IPS DF 6.9 (cell line): ENCODE results near the gene NF2.

ENCODE experiments used
- DNase-seq: peaks from one replicate; pipeline ENCODE4 v3.0.0-alpha.2; 2013; ENCODE audit warnings: low read depth, low spot score
- H3K27ac ChIP-seq: one replicate; pipeline ENCODE4 v1.5.1; 2013; ENCODE audit warnings: low read length, control low read depth
- H3K27me3 ChIP-seq: 2 replicates; pipeline ENCODE4 v1.6.1; 2013; ENCODE audit warnings: mild to moderate bottlenecking, low read length; ENCODE audit not compliant: control insufficient read depth, insufficient read depth
- H3K36me3 ChIP-seq: 2 replicates; pipeline ENCODE4 v1.6.1; 2013; ENCODE audit warnings: low read length; ENCODE audit not compliant: control insufficient read depth, insufficient read depth
- H3K4me1 ChIP-seq: 2 replicates; pipeline ENCODE4 v1.6.1; 2013; ENCODE audit warnings: low read length; ENCODE audit not compliant: control insufficient read depth, insufficient read depth
- H3K4me3 ChIP-seq: 2 replicates; pipeline ENCODE4 v1.5.1; 2013; ENCODE audit warnings: mild to moderate bottlenecking, low read length
- H3K9me3 ChIP-seq: 2 replicates; pipeline ENCODE4 v1.6.1; 2013; ENCODE audit warnings: low read length, inconsistent platforms; ENCODE audit not compliant: control insufficient read depth, insufficient read depth
- WGBS: extraction: QIAGEN DNeasy Blood & Tissue Kit; methylation state at CpG from one replicate; pipeline ENCODE4 v1.1.7; 2013; ENCODE audit warnings: mixed read lengths, missing lambda C conversion rate; ENCODE audit not compliant: insufficient read length, insufficient coverage; 5-methylcytosine and 5-hydroxymethylcytosine counted together

Gene NF2

DNA sequence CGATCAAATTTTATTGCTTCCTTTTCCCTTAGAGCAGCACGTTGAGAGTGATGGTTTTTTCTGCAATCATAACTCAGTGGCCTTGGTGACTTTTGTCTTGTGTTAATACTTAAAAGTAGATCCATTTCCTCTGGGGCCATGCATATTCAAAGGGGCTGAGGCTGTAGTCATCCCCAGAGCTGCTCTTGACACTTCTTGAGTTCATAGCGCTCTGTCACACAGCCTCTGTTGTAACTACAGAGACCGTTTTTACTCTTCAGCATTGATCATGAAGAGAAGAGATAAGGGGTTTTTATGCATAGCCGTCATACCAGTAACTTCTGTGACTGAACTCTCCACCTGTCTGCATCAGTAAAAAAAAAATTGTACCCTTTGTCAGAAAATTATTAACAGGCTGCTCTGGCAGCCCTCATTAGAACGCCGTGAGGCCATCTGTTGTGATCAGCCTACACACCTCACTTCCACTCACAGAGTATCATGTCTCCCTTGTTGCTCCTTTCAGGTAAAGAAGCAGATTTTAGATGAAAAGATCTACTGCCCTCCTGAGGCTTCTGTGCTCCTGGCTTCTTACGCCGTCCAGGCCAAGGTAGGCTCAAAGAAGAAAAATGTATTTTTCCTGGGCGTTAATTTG lies 38.4 kb downstream of the NF2 start:
- no CpG with 5 or more reads among the region's 10 CpGs for WGBS
- no peaks in the 10 kb centered on the region for H3K9me3 ChIP-seq
- no peak overlapping the region for H3K4me3 ChIP-seq
- H3K4me1 ChIP-seq = no peaks in the 10 kb centered on the region
- no peaks in the 10 kb centered on the region for H3K27me3 ChIP-seq
- peaks cover 2% of the 10 kb centered on the region; the same call in 1 of the 2 replicates for H3K36me3 ChIP-seq
- no peak for DNase-seq
- no peak overlapping the region for H3K27ac ChIP-seq

DNA sequence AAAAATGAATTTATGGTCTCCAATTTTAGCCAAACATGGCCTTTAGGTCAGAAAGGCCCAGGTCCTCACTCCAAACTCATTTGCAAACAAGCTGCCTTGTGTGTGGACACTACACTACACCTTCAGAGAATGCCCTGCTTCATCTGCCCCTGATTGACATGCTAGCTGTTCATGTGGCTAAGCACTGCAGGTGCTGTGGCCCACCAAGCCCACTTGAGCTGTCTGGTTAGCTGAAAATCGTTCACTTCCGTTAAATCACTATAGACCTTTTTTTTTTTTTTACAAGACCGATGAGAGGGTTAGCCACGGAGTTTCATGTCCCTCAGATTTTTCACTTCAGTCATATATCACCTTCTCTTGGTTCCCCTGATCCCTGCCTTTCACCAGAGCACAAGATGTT lies 39.3 kb downstream of the NF2 start:
- no peaks in the 10 kb centered on the region for H3K4me1 ChIP-seq
- H3K27ac ChIP-seq = no peak overlapping the region
- no peaks in the 10 kb centered on the region for H3K9me3 ChIP-seq
- WGBS = no CpG with 5 or more reads among the region's 4 CpGs
- no peaks in the 10 kb centered on the region for H3K27me3 ChIP-seq
- H3K36me3 ChIP-seq = peaks cover 2% of the 10 kb centered on the region; the same call in 1 of the 2 replicates
- H3K4me3 ChIP-seq = no peak overlapping the region
- no peak for DNase-seq

DNA sequence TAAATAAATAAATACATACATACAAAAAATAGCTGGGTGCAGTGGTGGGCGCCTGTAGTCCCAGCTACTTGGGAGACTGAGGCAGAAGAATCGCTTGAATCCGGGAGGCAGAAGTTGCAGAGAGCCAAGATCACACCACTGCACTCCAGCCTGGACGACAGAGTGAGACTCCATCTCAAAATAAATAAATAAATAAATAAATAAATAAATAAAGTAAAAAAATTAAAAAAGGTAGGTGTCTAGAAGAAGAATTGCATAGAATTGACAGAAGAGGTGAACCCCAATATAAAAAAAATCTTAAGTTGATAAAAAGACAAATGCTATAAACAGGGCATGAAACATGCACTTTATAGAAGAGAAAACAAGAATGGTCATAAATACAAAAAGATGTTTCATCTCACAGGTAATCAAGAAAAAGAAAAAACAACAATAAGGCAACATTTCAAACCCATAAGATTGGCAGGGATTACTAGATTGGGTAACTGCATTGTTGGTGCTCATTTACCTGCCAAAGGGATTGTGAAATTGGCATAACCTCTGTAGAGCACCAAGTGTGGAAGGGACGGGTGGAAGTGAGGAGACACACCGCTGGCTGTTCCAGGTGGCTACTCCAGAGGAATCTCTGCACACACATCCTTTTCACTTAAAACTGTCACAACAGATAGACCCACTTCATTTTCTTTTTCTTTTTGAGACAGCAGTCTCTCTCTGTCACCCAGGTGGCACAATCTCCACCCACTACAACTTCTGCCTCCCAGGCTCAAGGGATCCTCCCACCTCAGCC lies 44.7 kb downstream of the NF2 start:
- H3K27me3 ChIP-seq = no peaks in the 10 kb centered on the region
- H3K4me3 ChIP-seq = no peak overlapping the region
- WGBS = no CpG with 5 or more reads among the region's 6 CpGs
- no peaks in the 10 kb centered on the region for H3K36me3 ChIP-seq
- H3K9me3 ChIP-seq = no peaks in the 10 kb centered on the region
- no peaks in the 10 kb centered on the region for H3K4me1 ChIP-seq
- no peak for DNase-seq
- H3K27ac ChIP-seq = no peak overlapping the region

DNA sequence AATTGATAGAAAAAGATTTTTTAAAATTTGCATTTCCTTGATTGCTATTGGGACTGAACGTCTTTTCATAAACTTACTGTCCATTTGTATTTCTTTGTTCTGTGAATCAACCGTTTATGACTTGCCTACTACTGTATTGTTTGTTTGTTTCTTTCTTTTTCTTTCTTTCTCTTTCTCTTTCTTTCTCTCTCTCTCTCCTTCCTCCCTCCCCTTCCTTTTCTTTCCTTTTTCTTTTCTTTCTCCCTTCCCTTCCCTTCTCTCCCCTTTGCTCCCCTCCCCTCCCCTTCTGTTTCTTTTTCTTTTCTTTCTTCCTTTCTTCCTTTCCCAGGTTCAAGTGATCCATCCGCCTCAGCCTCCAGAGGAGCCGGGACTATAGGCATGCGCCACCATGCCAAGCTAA lies 46.9 kb downstream of the NF2 start:
- no peak overlapping the region for H3K27ac ChIP-seq
- no peaks in the 10 kb centered on the region for H3K4me1 ChIP-seq
- H3K36me3 ChIP-seq = no peaks in the 10 kb centered on the region
- no CpG with 5 or more reads among the region's 5 CpGs for WGBS
- no peak overlapping the region for H3K4me3 ChIP-seq
- H3K27me3 ChIP-seq = no peaks in the 10 kb centered on the region
- H3K9me3 ChIP-seq = no peaks in the 10 kb centered on the region
- DNase-seq = no peak

DNA sequence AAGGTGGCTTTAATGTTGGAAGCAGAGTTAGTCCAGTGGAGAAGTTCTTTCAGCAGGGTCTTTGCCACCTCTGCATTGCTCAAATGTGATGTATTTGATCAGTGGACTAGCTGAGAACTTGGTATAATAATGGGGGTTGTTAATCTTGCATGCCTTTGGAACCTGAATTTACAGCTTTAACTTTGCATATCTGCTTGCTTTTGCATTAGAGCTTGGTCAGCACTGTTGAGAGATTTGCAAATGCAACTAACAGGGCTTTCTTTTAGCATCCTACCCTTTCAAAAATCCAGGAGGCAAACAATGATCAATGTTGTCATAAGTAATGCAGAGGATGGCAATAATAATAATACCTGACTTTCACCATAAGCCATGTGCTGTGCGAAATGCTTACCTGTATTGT lies 48.2 kb downstream of the NF2 start:
- no CpG with 5 or more reads among the region's 1 CpG for WGBS
- DNase-seq = no peak

DNA sequence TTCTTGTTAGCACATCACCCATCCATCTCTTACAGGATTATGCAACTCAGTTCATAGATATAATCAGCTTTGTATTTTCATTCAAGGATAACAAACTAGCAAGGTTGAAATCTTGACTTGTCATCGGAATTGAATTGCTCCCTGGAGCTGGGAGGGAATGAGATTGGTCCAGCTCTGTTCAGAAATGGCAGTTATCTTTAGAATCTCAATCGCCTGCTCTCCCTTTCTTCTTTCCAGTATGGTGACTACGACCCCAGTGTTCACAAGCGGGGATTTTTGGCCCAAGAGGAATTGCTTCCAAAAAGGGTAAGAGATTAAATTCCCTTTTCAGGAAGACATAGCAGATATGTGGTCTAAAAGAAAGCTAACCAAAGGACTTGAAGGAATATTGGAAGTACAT lies 51.0 kb downstream of the NF2 start:
- no peak for DNase-seq

More for the DNA sequence above, 48.2 kb downstream of the NF2 start:
- Histone ChIP-seq H3K27me3 (no peaks in the 10 kb centered on the region), H3K4me1 (no peaks in the 10 kb centered on the region), H3K36me3 (no peaks in the 10 kb centered on the region), H3K27ac (no peak overlapping the region), H3K9me3 (no peaks in the 10 kb centered on the region), H3K4me3 (no peak overlapping the region)

DNA sequence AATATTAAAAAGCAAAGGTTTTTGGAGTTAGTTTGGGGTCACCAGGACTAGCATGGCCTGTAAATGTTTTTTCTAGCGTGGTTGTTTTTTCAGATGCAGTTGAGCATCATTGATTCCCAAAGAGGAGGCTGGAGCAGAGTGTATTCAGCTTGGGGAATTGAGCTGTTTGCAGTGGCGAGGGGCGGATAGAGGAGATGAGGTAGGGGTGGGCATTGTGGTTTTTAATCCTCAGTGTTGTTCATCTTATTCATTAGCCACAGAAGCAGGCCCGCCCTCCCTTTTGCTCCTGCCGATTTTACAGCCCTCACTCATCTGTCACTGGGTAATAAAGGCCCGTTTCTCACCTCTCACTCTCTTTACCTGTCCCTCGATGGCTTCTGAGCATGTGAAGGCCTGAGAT lies 51.4 kb downstream of the NF2 start:
- H3K4me3 ChIP-seq = no peak overlapping the region
- no peaks in the 10 kb centered on the region for H3K27me3 ChIP-seq
- DNase-seq = no peak
- no CpG with 5 or more reads among the region's 7 CpGs for WGBS
- H3K9me3 ChIP-seq = no peaks in the 10 kb centered on the region
- no peak overlapping the region for H3K27ac ChIP-seq
- H3K4me1 ChIP-seq = no peaks in the 10 kb centered on the region
- H3K36me3 ChIP-seq = peaks cover 4% of the 10 kb centered on the region; the same call in 1 of the 2 replicates

More for the DNA sequence above, 51.0 kb downstream of the NF2 start:
- Histone ChIP-seq H3K9me3 (no peaks in the 10 kb centered on the region), H3K27me3 (no peaks in the 10 kb centered on the region), H3K4me1 (no peaks in the 10 kb centered on the region), H3K27ac (no peak overlapping the region), H3K36me3 (peaks cover 4% of the 10 kb centered on the region; the same call in 1 of the 2 replicates), H3K4me3 (no peak overlapping the region)
- WGBS = no CpG with 5 or more reads among the region's 4 CpGs

DNA sequence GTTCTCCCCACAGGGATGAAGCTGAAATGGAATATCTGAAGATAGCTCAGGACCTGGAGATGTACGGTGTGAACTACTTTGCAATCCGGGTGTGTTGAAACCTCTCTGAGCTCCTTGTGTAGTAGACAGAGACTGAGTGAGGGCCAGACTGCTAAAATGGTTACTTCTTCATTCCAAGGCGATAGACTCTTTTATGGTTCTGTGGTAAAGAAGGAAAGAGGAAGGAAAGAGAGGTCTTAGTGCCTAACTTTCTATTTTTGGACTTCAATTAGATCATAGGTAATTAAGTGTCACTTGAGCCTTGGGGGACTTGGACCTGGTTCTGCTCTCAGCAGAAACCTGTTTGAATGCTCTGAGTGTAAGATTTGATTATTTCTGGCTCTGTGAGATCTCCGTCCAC lies 54.7 kb downstream of the NF2 start:
- Histone ChIP-seq H3K9me3 (no peaks in the 10 kb centered on the region), H3K4me3 (no peak overlapping the region), H3K4me1 (no peaks in the 10 kb centered on the region), H3K36me3 (peaks cover 7% of the 10 kb centered on the region; the same call in 1 of the 2 replicates), H3K27ac (no peak overlapping the region), H3K27me3 (no peaks in the 10 kb centered on the region)
- no peak for DNase-seq
- WGBS = no CpG with 5 or more reads among the region's 4 CpGs

DNA sequence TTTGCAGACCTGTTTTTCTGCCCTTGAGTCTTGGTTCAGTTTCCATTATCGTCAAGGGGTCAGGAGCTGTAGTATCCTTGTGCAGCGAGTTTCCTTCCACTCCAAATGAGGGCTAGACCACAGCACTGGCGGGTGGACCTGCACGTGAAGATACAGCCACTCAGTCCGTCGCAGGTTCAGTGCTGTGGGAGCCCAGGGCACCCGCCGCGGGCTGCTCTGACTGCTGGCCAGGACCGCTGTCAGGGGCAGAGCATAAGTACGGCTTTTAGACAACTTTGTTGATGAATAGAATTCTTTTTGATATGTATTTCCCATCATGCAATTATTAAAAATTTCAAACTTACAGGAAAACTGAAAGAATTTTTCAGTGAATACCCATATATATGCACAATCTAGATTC lies 56.6 kb downstream of the NF2 start:
- DNase-seq = no peak
- no peaks in the 10 kb centered on the region for H3K27me3 ChIP-seq
- H3K27ac ChIP-seq = no peak overlapping the region
- H3K9me3 ChIP-seq = no peaks in the 10 kb centered on the region
- no CpG with 5 or more reads among the region's 11 CpGs for WGBS
- no peaks in the 10 kb centered on the region for H3K4me1 ChIP-seq
- peaks cover 7% of the 10 kb centered on the region; the same call in 1 of the 2 replicates for H3K36me3 ChIP-seq
- H3K4me3 ChIP-seq = no peak overlapping the region

DNA sequence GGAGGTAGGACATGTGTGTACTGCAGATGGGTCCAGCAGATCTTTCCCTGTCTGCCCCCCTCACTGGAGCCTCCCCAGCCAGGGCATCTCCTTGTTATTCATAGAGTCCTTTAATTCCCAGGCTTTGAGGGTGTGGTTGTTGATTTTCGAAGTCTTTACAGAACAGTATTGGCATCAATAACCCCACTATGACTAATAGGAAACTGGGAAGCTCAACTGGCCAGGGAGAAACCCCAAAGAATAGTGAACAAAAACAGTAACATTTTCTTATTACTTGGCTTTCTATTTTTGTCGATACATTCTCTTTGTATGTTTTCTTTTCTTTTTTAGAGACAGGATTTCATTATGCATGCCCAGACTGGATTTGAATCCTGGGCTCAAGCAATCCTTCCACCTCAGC lies 57.9 kb downstream of the NF2 start:
- H3K27ac ChIP-seq = no peak overlapping the region
- no CpG with 5 or more reads among the region's 2 CpGs for WGBS
- H3K4me3 ChIP-seq = no peak overlapping the region

More for the DNA sequence above, 57.9 kb downstream of the NF2 start:
- Histone ChIP-seq H3K36me3 (peaks cover 7% of the 10 kb centered on the region; the same call in 1 of the 2 replicates), H3K4me1 (no peaks in the 10 kb centered on the region), H3K9me3 (no peaks in the 10 kb centered on the region), H3K27me3 (no peaks in the 10 kb centered on the region)
- DNase-seq = no peak
